HEK293 (cell line): ENCODE data around the gene CAND1.

Experiments used
- CTCF ChIA-PET: fragments of 350-600 bp; formaldehyde crosslinking; extraction: SDS; loops from one replicate; lab custom pipeline; 2021; ENCODE audit warnings: antibody characterized with exemption; lab: Yijun Ruan, JAX
- POLR2A ChIA-PET: fragments of 300-600 bp; formaldehyde crosslinking; extraction: SDS; loops from one replicate; lab custom pipeline; 2020; ENCODE audit warnings: antibody characterized with exemption, inconsistent platforms; lab: Yijun Ruan, JAX
- H3K27ac ChIP-seq: fragments of 200-500 bp; sonication (Bioruptor generic); 2 replicates; pipeline ENCODE4 v1.5.1; 2014; ENCODE audit warnings: low read depth, low read length, control low read depth, inconsistent platforms; ENCODE audit errors: extremely low read depth
- H3K36me3 ChIP-seq, 2 experiments: fragments of 200-500 bp in 1 of 2; sonication (Bioruptor generic) in 1 of 2; 1 replicate in 1 of 2; 2 replicates in 1 of 2; pipeline ENCODE4 v1.5.1; 2014 to 2017; ENCODE audit warnings: inconsistent platforms in 2 of 2, low read length in 2 of 2; ENCODE audit not compliant: control insufficient read depth in 2 of 2, insufficient read depth in 1 of 2
- H3K4me1 ChIP-seq: fragments of 200-500 bp; sonication (Bioruptor generic); 2 replicates; pipeline ENCODE4 v1.5.1; 2014; ENCODE audit warnings: mild to moderate bottlenecking, low read length, inconsistent platforms; ENCODE audit not compliant: control insufficient read depth, insufficient read depth
- H3K4me3 ChIP-seq: 2 replicates; pipeline ENCODE4 v1.5.1; 2011; ENCODE audit warnings: low read depth, mild to moderate bottlenecking, control low read depth, low read length, moderate library complexity
- H3K9me3 ChIP-seq: fragments of 200-500 bp; sonication (Bioruptor generic); 2 replicates; pipeline ENCODE4 v1.5.1; 2014; ENCODE audit warnings: low read depth, low read length, inconsistent platforms; ENCODE audit not compliant: control insufficient read depth, insufficient read depth
- KLF7 ChIP-seq: fragments of 450-650 bp; formaldehyde crosslinking; IDR thresholded peaks from 2 replicates; pipeline ENCODE4 v1.5.1; 2016; ENCODE audit warnings: missing biosample characterization, missing genetic modification characterization, borderline replicate concordance
- MZF1 ChIP-seq: fragments of 450-650 bp; formaldehyde crosslinking; IDR thresholded peaks from 2 replicates; pipeline ENCODE4 v1.5.1; 2017; ENCODE audit warnings: missing biosample characterization, missing genetic modification characterization, borderline replicate concordance
- REPIN1 ChIP-seq: fragments of 450-650 bp; formaldehyde crosslinking; IDR thresholded peaks from 2 replicates; pipeline ENCODE4 v1.5.1; 2017; ENCODE audit warnings: missing biosample characterization, missing genetic modification characterization, low read depth
- SP2 ChIP-seq: fragments of 450-650 bp; formaldehyde crosslinking; IDR thresholded peaks from 2 replicates; pipeline ENCODE4 v1.5.1; 2016; ENCODE audit warnings: missing biosample characterization, missing genetic modification characterization
- ZBTB10 ChIP-seq: fragments of 450-650 bp; formaldehyde crosslinking; IDR thresholded peaks from 2 replicates; pipeline ENCODE4 v1.5.1; 2016; ENCODE audit warnings: missing biosample characterization, missing genetic modification characterization
- ZBTB7A ChIP-seq: fragments of 450-650 bp; formaldehyde crosslinking; IDR thresholded peaks from 2 replicates; pipeline ENCODE4 v1.5.1; 2016; ENCODE audit warnings: low read depth, missing biosample characterization, missing genetic modification characterization
- ZBTB8A ChIP-seq: fragments of 450-650 bp; formaldehyde crosslinking; IDR thresholded peaks from 2 replicates; pipeline ENCODE4 v1.5.1; 2016; ENCODE audit warnings: missing biosample characterization, missing genetic modification characterization
- ZNF157 ChIP-seq: fragments of 450-650 bp; formaldehyde crosslinking; IDR thresholded peaks from 2 replicates; pipeline ENCODE4 v1.5.1; 2016; ENCODE audit warnings: missing biosample characterization, missing genetic modification characterization
- ZNF169 ChIP-seq: fragments of 450-650 bp; formaldehyde crosslinking; IDR thresholded peaks from 2 replicates; pipeline ENCODE4 v1.5.1; 2016; ENCODE audit warnings: missing biosample characterization, missing genetic modification characterization
- ZNF174 ChIP-seq: fragments of 450-650 bp; formaldehyde crosslinking; IDR thresholded peaks from 2 replicates; pipeline ENCODE4 v1.5.0; 2017; ENCODE audit warnings: missing biosample characterization, mild to moderate bottlenecking, missing genetic modification characterization
- ZNF248 ChIP-seq: fragments of 450-650 bp; formaldehyde crosslinking; IDR thresholded peaks from 2 replicates; pipeline ENCODE4 v1.5.1; 2017; ENCODE audit warnings: missing biosample characterization, missing genetic modification characterization
- ZNF302 ChIP-seq: fragments of 450-650 bp; formaldehyde crosslinking; IDR thresholded peaks from 2 replicates; pipeline ENCODE4 v1.5.1; 2016; ENCODE audit warnings: missing biosample characterization, missing genetic modification characterization, low read depth
- ZNF341 ChIP-seq: fragments of 450-650 bp; formaldehyde crosslinking; IDR thresholded peaks from 2 replicates; pipeline ENCODE4; 2016; ENCODE audit warnings: low read depth, missing biosample characterization, missing genetic modification characterization
- ZNF362 ChIP-seq: fragments of 450-650 bp; formaldehyde crosslinking; IDR thresholded peaks from 2 replicates; pipeline ENCODE4 v1.5.1; 2016; ENCODE audit warnings: missing biosample characterization, missing genetic modification characterization
- ZNF404 ChIP-seq: fragments of 450-650 bp; formaldehyde crosslinking; IDR thresholded peaks from 2 replicates; pipeline ENCODE4 v1.5.1; 2017; ENCODE audit warnings: missing biosample characterization, missing genetic modification characterization
- ZNF433 ChIP-seq: fragments of 450-650 bp; formaldehyde crosslinking; IDR thresholded peaks from 2 replicates; pipeline ENCODE4 v1.5.1; 2016; ENCODE audit warnings: missing biosample characterization, missing genetic modification characterization, low read depth
- ZNF548 ChIP-seq: fragments of 450-650 bp; formaldehyde crosslinking; IDR thresholded peaks from 2 replicates; pipeline ENCODE4 v1.5.1; 2016; ENCODE audit warnings: missing biosample characterization, missing genetic modification characterization
- ZNF843 ChIP-seq: fragments of 450-650 bp; formaldehyde crosslinking; IDR thresholded peaks from 2 replicates; pipeline ENCODE4 v1.5.1; 2016; ENCODE audit warnings: missing biosample characterization, missing genetic modification characterization
- ZSCAN16 ChIP-seq: fragments of 450-650 bp; formaldehyde crosslinking; IDR thresholded peaks from 2 replicates; pipeline ENCODE4 v1.5.1; 2016; ENCODE audit warnings: missing biosample characterization, missing genetic modification characterization
- TF ChIP-seq, protein P1 (sequence below): fragments of 450-650 bp; formaldehyde crosslinking; IDR thresholded peaks from 2 replicates; pipeline ENCODE4 v1.5.1; 2016; ENCODE audit warnings: missing biosample characterization, missing genetic modification characterization, borderline replicate concordance
- TF ChIP-seq, protein P2 (sequence below): fragments of 450-650 bp; formaldehyde crosslinking; IDR thresholded peaks from 2 replicates; pipeline ENCODE4 v1.5.1; 2016; ENCODE audit warnings: missing biosample characterization, missing genetic modification characterization

Gene CAND1

GRCh38 chr12:67269633-67270573 lies 745 bp downstream of the CAND1 start (continued):
- TF ChIP-seq, protein P1, sequence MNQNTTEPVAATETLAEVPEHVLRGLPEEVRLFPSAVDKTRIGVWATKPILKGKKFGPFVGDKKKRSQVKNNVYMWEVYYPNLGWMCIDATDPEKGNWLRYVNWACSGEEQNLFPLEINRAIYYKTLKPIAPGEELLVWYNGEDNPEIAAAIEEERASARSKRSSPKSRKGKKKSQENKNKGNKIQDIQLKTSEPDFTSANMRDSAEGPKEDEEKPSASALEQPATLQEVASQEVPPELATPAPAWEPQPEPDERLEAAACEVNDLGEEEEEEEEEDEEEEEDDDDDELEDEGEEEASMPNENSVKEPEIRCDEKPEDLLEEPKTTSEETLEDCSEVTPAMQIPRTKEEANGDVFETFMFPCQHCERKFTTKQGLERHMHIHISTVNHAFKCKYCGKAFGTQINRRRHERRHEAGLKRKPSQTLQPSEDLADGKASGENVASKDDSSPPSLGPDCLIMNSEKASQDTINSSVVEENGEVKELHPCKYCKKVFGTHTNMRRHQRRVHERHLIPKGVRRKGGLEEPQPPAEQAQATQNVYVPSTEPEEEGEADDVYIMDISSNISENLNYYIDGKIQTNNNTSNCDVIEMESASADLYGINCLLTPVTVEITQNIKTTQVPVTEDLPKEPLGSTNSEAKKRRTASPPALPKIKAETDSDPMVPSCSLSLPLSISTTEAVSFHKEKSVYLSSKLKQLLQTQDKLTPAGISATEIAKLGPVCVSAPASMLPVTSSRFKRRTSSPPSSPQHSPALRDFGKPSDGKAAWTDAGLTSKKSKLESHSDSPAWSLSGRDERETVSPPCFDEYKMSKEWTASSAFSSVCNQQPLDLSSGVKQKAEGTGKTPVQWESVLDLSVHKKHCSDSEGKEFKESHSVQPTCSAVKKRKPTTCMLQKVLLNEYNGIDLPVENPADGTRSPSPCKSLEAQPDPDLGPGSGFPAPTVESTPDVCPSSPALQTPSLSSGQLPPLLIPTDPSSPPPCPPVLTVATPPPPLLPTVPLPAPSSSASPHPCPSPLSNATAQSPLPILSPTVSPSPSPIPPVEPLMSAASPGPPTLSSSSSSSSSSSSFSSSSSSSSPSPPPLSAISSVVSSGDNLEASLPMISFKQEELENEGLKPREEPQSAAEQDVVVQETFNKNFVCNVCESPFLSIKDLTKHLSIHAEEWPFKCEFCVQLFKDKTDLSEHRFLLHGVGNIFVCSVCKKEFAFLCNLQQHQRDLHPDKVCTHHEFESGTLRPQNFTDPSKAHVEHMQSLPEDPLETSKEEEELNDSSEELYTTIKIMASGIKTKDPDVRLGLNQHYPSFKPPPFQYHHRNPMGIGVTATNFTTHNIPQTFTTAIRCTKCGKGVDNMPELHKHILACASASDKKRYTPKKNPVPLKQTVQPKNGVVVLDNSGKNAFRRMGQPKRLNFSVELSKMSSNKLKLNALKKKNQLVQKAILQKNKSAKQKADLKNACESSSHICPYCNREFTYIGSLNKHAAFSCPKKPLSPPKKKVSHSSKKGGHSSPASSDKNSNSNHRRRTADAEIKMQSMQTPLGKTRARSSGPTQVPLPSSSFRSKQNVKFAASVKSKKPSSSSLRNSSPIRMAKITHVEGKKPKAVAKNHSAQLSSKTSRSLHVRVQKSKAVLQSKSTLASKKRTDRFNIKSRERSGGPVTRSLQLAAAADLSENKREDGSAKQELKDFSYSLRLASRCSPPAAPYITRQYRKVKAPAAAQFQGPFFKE (tag by site-specific recombination) = 0 out of 2 replicates have a peak, but pooled peaks have one; percentile 53
- TF ChIP-seq ZNF404 (tag by site-specific recombination) = no peak
- TF ChIP-seq ZNF341 (tag by site-specific recombination) = peak; percentile 46; the same call in 1 of the 2 replicates
- no peak for TF ChIP-seq ZNF843 (tag by site-specific recombination)

- ChIA-PET POLR2A (no interaction called here), CTCF (interaction anchor here (0.7 kb wide), 1 partner anchor 255 kb away, joined by 3 read pairs; no protein-coding TSS in a partner anchor)
- peak overlapping the region; percentile 97 for H3K27ac ChIP-seq
- H3K36me3 ChIP-seq = peaks cover 0 to 9% of the 10 kb centered on the region in 2 experiments; a peak in 2 of 3 replicates
- peaks cover 25% of the 10 kb centered on the region for H3K4me1 ChIP-seq
- H3K4me3 ChIP-seq = peak overlapping the region; percentile 90
- TF ChIP-seq KLF7 (tag by site-specific recombination) (no peak), ZSCAN16 (no peak), ZNF548 (no peak), SP2 (tag by site-specific recombination) (no peak), ZNF362 (tag by site-specific recombination) (peak; percentile 93), ZBTB10 (tag by site-specific recombination) (no peak)
- H3K9me3 ChIP-seq = no peaks in the 10 kb centered on the region
These were observed 1.5 kb downstream of the CAND1 start for GRCh38 chr12:67270622-67271021.

GRCh38 chr12:67271976-67272375 lies 2.8 kb downstream of the CAND1 start:
- POLR2A ChIA-PET = interaction anchor here (0.6 kb wide), 1 partner anchor 188 kb away, joined by 3 read pairs; no protein-coding TSS in a partner anchor
- CTCF ChIA-PET = interaction anchor here (0.6 kb wide), 1 partner anchor 84 kb away, joined by 3 read pairs; no protein-coding TSS in a partner anchor
- no peak overlapping the region for H3K27ac ChIP-seq

More at GRCh38 chr12:67271976-67272375, 2.8 kb downstream of the CAND1 start:
- H3K9me3 ChIP-seq = no peaks in the 10 kb centered on the region
- no peak for TF ChIP-seq REPIN1 (tag by site-specific recombination)
- no peak for TF ChIP-seq ZNF157 (tag by site-specific recombination)
- no peak for TF ChIP-seq ZNF302 (tag by site-specific recombination)
- TF ChIP-seq ZBTB8A (tag by site-specific recombination) = no peak
- no peak for TF ChIP-seq MZF1 (tag by site-specific recombination)
- no peak for TF ChIP-seq ZNF169 (tag by site-specific recombination)
- no peak for TF ChIP-seq ZNF248 (tag by site-specific recombination)
- TF ChIP-seq, protein P2, sequence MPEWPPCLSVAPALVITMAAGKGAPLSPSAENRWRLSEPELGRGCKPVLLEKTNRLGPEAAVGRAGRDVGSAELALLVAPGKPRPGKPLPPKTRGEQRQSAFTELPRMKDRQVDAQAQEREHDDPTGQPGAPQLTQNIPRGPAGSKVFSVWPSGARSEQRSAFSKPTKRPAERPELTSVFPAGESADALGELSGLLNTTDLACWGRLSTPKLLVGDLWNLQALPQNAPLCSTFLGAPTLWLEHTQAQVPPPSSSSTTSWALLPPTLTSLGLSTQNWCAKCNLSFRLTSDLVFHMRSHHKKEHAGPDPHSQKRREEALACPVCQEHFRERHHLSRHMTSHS (tag by site-specific recombination) = no peak
- no peak for TF ChIP-seq ZBTB7A
- TF ChIP-seq ZNF433 = no peak
- TF ChIP-seq ZNF174 = no peak
- peaks cover 0 to 9% of the 10 kb centered on the region in 2 experiments; a peak in 2 of 3 replicates for H3K36me3 ChIP-seq
- H3K4me3 ChIP-seq = peak overlapping the region; percentile 11
- peaks cover 36% of the 10 kb centered on the region for H3K4me1 ChIP-seq
